Liver (tissue), 3 donors: Measurements from ENCODE around the gene CCSAP.

Experiments
- CTCF ChIP-seq: fragments of 150-350 bp; IDR thresholded peaks from 2 replicates; pipeline ENCODE4 v1.5.1; 2017; ENCODE audit warnings: improper control_type of control experiment, low read depth, low read length; ENCODE audit not compliant: missing input control
- EGR1 ChIP-seq, 2 donors: IDR thresholded peaks; 2 replicates each; pipeline ENCODE4 v1.6.1; 2016 to 2018; ENCODE audit warnings: antibody characterized with exemption in 2 of 2, low read depth in 2 of 2
- RAD21 ChIP-seq, 2 donors: IDR thresholded peaks; 2 replicates each; pipeline ENCODE4 v1.6.1; 2016; ENCODE audit warnings: antibody characterized with exemption in 2 of 2, mild to moderate bottlenecking in 2 of 2
- SP1 ChIP-seq: IDR thresholded peaks from 2 replicates; pipeline ENCODE4 v1.6.1; 2018; ENCODE audit warnings: antibody characterized with exemption, mild to moderate bottlenecking
- YY1 ChIP-seq: IDR thresholded peaks from 2 replicates; pipeline ENCODE4 v1.6.1; 2016; ENCODE audit warnings: antibody characterized with exemption, mild to moderate bottlenecking
- ZBTB33 ChIP-seq: IDR thresholded peaks from 2 replicates; pipeline ENCODE4 v1.6.1; 2016; ENCODE audit warnings: antibody characterized with exemption
- TF ChIP-seq, protein P1 (sequence below): IDR thresholded peaks from 2 replicates; pipeline ENCODE4 v1.6.1; 2016; ENCODE audit warnings: antibody characterized with exemption, mild to moderate bottlenecking
- TF ChIP-seq, protein P2 (sequence below): IDR thresholded peaks from 2 replicates; pipeline ENCODE4 v1.6.1; 2016; ENCODE audit warnings: antibody characterized with exemption
- TF ChIP-seq, protein P3 (sequence below): IDR thresholded peaks from 2 replicates; pipeline ENCODE4 v1.6.1; 2016; ENCODE audit warnings: antibody characterized with exemption
- donor health status: healthy.
- donor health status: healthy.

DNA sequence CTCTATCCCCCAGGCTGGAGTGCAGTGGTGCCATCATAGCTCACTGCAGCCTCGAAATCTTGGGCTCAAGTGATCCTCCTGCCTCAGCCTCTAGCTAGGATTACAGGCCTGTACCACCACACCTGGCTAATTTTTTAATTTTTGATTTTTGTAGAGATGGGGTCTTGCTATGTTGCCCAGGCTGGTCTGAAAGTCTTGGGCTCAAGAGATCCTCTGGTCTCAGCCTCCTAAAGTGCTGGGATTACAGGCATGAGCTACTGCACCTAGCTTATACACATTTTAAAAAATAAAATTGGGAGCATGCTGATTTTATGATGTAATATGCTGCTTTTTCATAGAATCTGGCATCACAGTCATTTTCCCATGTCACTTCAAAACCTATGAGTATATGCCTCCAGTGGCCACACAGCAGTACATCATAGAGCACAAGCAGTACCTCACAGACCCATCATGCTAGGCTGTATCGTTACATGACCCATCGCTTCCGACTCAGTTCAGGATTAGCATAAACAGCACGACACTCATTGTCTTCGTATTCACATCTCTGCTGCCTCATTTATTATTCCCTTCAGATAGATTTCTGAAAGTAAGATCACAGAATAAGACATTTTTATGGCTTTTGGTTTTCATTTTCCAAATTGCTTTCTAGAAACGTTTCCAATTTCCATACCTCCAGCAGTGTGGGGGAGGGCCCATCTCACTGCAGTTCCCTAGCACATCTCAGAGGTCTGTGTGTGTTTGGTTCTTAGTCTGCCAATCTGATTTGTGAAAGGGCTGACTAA, 35.9 kb upstream of the CCSAP start:
- TF ChIP-seq, protein P1, sequence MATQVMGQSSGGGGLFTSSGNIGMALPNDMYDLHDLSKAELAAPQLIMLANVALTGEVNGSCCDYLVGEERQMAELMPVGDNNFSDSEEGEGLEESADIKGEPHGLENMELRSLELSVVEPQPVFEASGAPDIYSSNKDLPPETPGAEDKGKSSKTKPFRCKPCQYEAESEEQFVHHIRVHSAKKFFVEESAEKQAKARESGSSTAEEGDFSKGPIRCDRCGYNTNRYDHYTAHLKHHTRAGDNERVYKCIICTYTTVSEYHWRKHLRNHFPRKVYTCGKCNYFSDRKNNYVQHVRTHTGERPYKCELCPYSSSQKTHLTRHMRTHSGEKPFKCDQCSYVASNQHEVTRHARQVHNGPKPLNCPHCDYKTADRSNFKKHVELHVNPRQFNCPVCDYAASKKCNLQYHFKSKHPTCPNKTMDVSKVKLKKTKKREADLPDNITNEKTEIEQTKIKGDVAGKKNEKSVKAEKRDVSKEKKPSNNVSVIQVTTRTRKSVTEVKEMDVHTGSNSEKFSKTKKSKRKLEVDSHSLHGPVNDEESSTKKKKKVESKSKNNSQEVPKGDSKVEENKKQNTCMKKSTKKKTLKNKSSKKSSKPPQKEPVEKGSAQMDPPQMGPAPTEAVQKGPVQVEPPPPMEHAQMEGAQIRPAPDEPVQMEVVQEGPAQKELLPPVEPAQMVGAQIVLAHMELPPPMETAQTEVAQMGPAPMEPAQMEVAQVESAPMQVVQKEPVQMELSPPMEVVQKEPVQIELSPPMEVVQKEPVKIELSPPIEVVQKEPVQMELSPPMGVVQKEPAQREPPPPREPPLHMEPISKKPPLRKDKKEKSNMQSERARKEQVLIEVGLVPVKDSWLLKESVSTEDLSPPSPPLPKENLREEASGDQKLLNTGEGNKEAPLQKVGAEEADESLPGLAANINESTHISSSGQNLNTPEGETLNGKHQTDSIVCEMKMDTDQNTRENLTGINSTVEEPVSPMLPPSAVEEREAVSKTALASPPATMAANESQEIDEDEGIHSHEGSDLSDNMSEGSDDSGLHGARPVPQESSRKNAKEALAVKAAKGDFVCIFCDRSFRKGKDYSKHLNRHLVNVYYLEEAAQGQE, result no peak
- no peak for TF ChIP-seq EGR1 (IDR thresholded peaks at IDR 0.05; ENCODE audit: low read depth in 2 of 2)
- TF ChIP-seq CTCF, result no peak
- no peak for TF ChIP-seq SP1
- TF ChIP-seq, protein P2, sequence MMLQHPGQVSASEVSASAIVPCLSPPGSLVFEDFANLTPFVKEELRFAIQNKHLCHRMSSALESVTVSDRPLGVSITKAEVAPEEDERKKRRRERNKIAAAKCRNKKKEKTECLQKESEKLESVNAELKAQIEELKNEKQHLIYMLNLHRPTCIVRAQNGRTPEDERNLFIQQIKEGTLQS, result no peak
- TF ChIP-seq RAD21 (IDR thresholded peaks at IDR 0.05), result no peak
- TF ChIP-seq YY1, result no peak
- TF ChIP-seq ZBTB33, result no peak
- TF ChIP-seq, protein P3, sequence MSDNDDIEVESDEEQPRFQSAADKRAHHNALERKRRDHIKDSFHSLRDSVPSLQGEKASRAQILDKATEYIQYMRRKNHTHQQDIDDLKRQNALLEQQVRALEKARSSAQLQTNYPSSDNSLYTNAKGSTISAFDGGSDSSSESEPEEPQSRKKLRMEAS, result no peak
